Liver (tissue), 10 donors: ENCODE measurements around the gene TUT7. TPM values are rescaled to one million over a fixed set of nuclear protein-coding genes. Genes with fewer than 3 reads are reported as not detected.

Source experiments
- DNase-seq: peaks from one replicate; pipeline ENCODE4 v3.0.0-alpha.2; 2017; ENCODE audit warnings: low spot score
- H3K27ac ChIP-seq, 2 donors: one replicate each; pipeline ENCODE4 v1.7.0; 2013; ENCODE audit warnings: inconsistent platforms in 2 of 2, low read length in 2 of 2, control low read depth in 1 of 2, low read depth in 1 of 2, mild to moderate bottlenecking in 1 of 2
- H3K27me3 ChIP-seq, 4 donors: one replicate each; pipeline versions ENCODE4 v1.6.1 to v1.7.0; 2013; ENCODE audit warnings: low read length in 3 of 4, inconsistent platforms in 1 of 4, mild to moderate bottlenecking in 1 of 4, moderate library complexity in 1 of 4; ENCODE audit not compliant: control insufficient read depth in 4 of 4, insufficient read depth in 4 of 4
- H3K36me3 ChIP-seq, 4 donors: one replicate each; pipeline versions ENCODE4 v1.6.1 to v1.7.0; 2013; ENCODE audit warnings: low read length in 3 of 4, mild to moderate bottlenecking in 3 of 4, low read depth in 1 of 4, moderate library complexity in 1 of 4; ENCODE audit not compliant: control insufficient read depth in 4 of 4, insufficient read depth in 3 of 4
- H3K4me1 ChIP-seq, 4 donors: one replicate each; pipeline versions ENCODE4 v1.6.1 to v1.7.0; 2013; ENCODE audit warnings: low read length in 3 of 4, mild to moderate bottlenecking in 3 of 4, moderate library complexity in 1 of 4; ENCODE audit not compliant: control insufficient read depth in 4 of 4, insufficient read depth in 4 of 4
- H3K4me3 ChIP-seq, 3 donors: one replicate each; pipeline versions ENCODE4 v1.6.1 to v1.7.0; 2013; ENCODE audit warnings: low read length in 3 of 3, control low read depth in 1 of 3, low read depth in 1 of 3, mild to moderate bottlenecking in 1 of 3
- H3K9ac ChIP-seq, 2 donors: one replicate each; pipeline ENCODE4 v1.7.0; 2013; ENCODE audit warnings: low read length in 2 of 2, mild to moderate bottlenecking in 2 of 2, moderate library complexity in 2 of 2, control low read depth in 1 of 2, low read depth in 1 of 2
- H3K9me3 ChIP-seq, 4 donors: one replicate each; pipeline versions ENCODE4 v1.6.1 to v1.7.0; 2013; ENCODE audit warnings: low read length in 3 of 4; ENCODE audit not compliant: control insufficient read depth in 4 of 4
- EGR1 ChIP-seq, 2 donors: IDR thresholded peaks; 2 replicates each; pipeline ENCODE4 v1.6.1; 2016 to 2018; ENCODE audit warnings: antibody characterized with exemption in 2 of 2, low read depth in 2 of 2
- FOXA2 ChIP-seq: IDR thresholded peaks from 2 replicates; pipeline ENCODE4 v1.6.1; 2016; ENCODE audit warnings: antibody characterized with exemption
- GABPA ChIP-seq, 2 donors: IDR thresholded peaks in 1 of 2; conservative IDR thresholded peaks in 1 of 2; 2 replicates each; pipeline ENCODE4 v1.6.1; 2016; ENCODE audit warnings: antibody characterized with exemption in 2 of 2, mild to moderate bottlenecking in 1 of 2, moderate library complexity in 1 of 2
- HNF4A ChIP-seq, 2 donors: conservative IDR thresholded peaks; 2 replicates each; pipeline ENCODE4 v1.6.1; 2016; ENCODE audit warnings: antibody characterized with exemption in 2 of 2, mild to moderate bottlenecking in 2 of 2
- HNF4G ChIP-seq: IDR thresholded peaks from 2 replicates; pipeline ENCODE4 v1.6.1; 2016; ENCODE audit warnings: antibody characterized with exemption
- JUND ChIP-seq, 2 donors: IDR thresholded peaks; 2 replicates each; pipeline ENCODE4 v1.6.1; 2016; ENCODE audit warnings: antibody characterized with exemption in 2 of 2
- NR2F2 ChIP-seq: IDR thresholded peaks from 2 replicates; pipeline ENCODE4 v1.6.1; 2016; ENCODE audit warnings: antibody characterized with exemption
- RAD21 ChIP-seq, 2 donors: IDR thresholded peaks; 2 replicates each; pipeline ENCODE4 v1.6.1; 2016; ENCODE audit warnings: antibody characterized with exemption in 2 of 2, mild to moderate bottlenecking in 2 of 2
- RXRA ChIP-seq, 2 donors: IDR thresholded peaks; 2 replicates each; pipeline ENCODE4 v1.6.1; 2017 to 2018; ENCODE audit warnings: antibody characterized with exemption in 2 of 2, mild to moderate bottlenecking in 1 of 2
- SP1 ChIP-seq: IDR thresholded peaks from 2 replicates; pipeline ENCODE4 v1.6.1; 2018; ENCODE audit warnings: antibody characterized with exemption, mild to moderate bottlenecking
- YY1 ChIP-seq: IDR thresholded peaks from 2 replicates; pipeline ENCODE4 v1.6.1; 2016; ENCODE audit warnings: antibody characterized with exemption, mild to moderate bottlenecking
- WGBS: extraction: QIAGEN DNeasy Blood & Tissue Kit; methylation state at CpG from one replicate; pipeline ENCODE4 v1.1.7; 2013; 5-methylcytosine and 5-hydroxymethylcytosine counted together
- polyA plus RNA-seq, 2 donors: library from polyadenylated mRNA; stranded (reverse) in 1 of 2; unstranded in 1 of 2; fragments of 200-250 nt in 1 of 2; fragments of >200 nt in 1 of 2; fragmentation: Nextera tagmentation in 1 of 2; extraction: Ambion mirVana in 1 of 2; gene quantifications; one replicate each; pipeline versions ENCODE4 v1.2.1 to v1.2.3, GENCODE V29; 2013 to 2015
- small RNA-seq: library from RNA; depleted of rRNA; stranded (forward); fragments of <200 nt; gene quantifications from one replicate; pipeline ENCODE3, GENCODE V24; 2014
- total RNA-seq, 2 donors: library from RNA; depleted of rRNA; stranded (reverse); fragments of >200 nt; gene quantifications; one replicate each; pipeline ENCODE4 v1.2.3, GENCODE V29; 2014
- TF ChIP-seq, protein P1 (sequence below): IDR thresholded peaks from 2 replicates; pipeline ENCODE4 v1.6.1; 2016; ENCODE audit warnings: antibody characterized with exemption
- TF ChIP-seq, protein P2 (sequence below): IDR thresholded peaks from 2 replicates; pipeline ENCODE4 v1.6.1; 2016; ENCODE audit warnings: antibody characterized with exemption, mild to moderate bottlenecking
- TF ChIP-seq, protein P3 (sequence below): IDR thresholded peaks from 2 replicates; pipeline ENCODE4 v1.6.1; 2016; ENCODE audit warnings: antibody characterized with exemption
- donor health status: healthy.
- donor health status: healthy.
- donor health status: healthy.
- donor health status: healthy.
- donor health status: healthy.

Gene TUT7
- total and polyA plus RNA-seq, 4 donors, result 10.7 to 34.6 (median 15.9) TPM

DNA sequence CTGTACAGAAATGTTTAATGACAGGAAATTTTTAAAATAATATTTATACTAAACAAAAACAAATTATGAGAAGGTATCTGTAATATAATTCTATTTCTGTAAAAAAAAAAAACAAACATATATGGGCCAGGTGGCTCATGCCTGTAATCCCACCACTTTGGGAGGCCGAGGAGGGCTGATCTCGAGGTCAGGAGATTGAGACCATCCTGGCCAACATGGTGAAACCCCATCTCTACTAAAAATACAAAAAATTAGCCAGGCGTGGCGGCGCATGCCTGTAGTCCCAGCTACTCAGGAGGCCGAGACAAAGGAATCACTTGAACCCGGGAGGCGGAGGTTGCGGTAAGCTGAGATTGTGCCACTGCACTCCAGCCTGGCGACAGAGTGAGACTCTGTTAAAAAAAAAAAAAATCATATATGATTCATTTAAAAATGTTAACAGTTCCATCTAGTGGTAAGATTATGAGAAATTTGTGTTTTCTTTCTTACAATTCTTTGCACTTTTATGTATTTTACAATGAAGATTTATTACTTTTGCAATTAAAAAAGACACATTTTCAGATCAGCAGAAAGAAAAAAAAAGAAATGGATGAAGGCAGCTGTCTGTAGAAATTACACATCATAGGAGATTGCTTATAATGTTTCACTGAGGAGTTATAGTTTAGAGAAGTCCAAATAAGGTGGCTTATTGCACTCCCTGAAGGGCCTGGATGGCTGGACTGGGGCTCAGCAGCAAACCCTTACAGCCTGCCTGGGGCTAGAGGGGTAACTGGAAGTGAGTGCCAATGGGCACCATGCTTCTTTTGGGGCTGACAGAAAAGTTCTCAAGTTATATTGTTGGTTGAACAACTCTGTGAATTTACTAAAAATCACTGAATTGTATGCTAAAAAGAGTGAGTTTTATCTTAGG lies 115.1 kb downstream of the TUT7 start:
- WGBS, result 82% methylated on average over 10 of the region's 10 CpGs

More for the DNA sequence above, 115.1 kb downstream of the TUT7 start:
- H3K4me3 ChIP-seq, result no peak overlapping the region
- no peak for TF ChIP-seq RXRA (IDR thresholded peaks at IDR 0.05)
- TF ChIP-seq GABPA (IDR thresholded peaks at IDR 0.05 in 1 of 2, conservative IDR thresholded peaks at IDR 0.05 in 1 of 2), result no peak
- TF ChIP-seq NR2F2, result no peak
- no peak for TF ChIP-seq EGR1 (IDR thresholded peaks at IDR 0.05; ENCODE audit: low read depth in 2 of 2)
- no peak for TF ChIP-seq RAD21 (IDR thresholded peaks at IDR 0.05)
- TF ChIP-seq HNF4A (conservative IDR thresholded peaks at IDR 0.05), result no peak
- TF ChIP-seq, protein P1, sequence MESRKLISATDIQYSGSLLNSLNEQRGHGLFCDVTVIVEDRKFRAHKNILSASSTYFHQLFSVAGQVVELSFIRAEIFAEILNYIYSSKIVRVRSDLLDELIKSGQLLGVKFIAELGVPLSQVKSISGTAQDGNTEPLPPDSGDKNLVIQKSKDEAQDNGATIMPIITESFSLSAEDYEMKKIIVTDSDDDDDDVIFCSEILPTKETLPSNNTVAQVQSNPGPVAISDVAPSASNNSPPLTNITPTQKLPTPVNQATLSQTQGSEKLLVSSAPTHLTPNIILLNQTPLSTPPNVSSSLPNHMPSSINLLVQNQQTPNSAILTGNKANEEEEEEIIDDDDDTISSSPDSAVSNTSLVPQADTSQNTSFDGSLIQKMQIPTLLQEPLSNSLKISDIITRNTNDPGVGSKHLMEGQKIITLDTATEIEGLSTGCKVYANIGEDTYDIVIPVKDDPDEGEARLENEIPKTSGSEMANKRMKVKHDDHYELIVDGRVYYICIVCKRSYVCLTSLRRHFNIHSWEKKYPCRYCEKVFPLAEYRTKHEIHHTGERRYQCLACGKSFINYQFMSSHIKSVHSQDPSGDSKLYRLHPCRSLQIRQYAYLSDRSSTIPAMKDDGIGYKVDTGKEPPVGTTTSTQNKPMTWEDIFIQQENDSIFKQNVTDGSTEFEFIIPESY, result no peak
- no peak for TF ChIP-seq JUND (IDR thresholded peaks at IDR 0.05)
- TF ChIP-seq, protein P2, sequence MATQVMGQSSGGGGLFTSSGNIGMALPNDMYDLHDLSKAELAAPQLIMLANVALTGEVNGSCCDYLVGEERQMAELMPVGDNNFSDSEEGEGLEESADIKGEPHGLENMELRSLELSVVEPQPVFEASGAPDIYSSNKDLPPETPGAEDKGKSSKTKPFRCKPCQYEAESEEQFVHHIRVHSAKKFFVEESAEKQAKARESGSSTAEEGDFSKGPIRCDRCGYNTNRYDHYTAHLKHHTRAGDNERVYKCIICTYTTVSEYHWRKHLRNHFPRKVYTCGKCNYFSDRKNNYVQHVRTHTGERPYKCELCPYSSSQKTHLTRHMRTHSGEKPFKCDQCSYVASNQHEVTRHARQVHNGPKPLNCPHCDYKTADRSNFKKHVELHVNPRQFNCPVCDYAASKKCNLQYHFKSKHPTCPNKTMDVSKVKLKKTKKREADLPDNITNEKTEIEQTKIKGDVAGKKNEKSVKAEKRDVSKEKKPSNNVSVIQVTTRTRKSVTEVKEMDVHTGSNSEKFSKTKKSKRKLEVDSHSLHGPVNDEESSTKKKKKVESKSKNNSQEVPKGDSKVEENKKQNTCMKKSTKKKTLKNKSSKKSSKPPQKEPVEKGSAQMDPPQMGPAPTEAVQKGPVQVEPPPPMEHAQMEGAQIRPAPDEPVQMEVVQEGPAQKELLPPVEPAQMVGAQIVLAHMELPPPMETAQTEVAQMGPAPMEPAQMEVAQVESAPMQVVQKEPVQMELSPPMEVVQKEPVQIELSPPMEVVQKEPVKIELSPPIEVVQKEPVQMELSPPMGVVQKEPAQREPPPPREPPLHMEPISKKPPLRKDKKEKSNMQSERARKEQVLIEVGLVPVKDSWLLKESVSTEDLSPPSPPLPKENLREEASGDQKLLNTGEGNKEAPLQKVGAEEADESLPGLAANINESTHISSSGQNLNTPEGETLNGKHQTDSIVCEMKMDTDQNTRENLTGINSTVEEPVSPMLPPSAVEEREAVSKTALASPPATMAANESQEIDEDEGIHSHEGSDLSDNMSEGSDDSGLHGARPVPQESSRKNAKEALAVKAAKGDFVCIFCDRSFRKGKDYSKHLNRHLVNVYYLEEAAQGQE, result no peak
- TF ChIP-seq, protein P3, sequence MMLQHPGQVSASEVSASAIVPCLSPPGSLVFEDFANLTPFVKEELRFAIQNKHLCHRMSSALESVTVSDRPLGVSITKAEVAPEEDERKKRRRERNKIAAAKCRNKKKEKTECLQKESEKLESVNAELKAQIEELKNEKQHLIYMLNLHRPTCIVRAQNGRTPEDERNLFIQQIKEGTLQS, result no peak
- TF ChIP-seq SP1, result no peak
- TF ChIP-seq HNF4G, result no peak
- TF ChIP-seq YY1, result no peak
- no peak for TF ChIP-seq FOXA2
- no peaks in the 10 kb centered on the region for H3K9me3 ChIP-seq
- no peaks in the 10 kb centered on the region for H3K4me1 ChIP-seq
- no peaks in the 10 kb centered on the region for H3K27me3 ChIP-seq
- H3K9ac ChIP-seq, result no peak overlapping the region
- no peaks in the 10 kb centered on the region for H3K36me3 ChIP-seq
- H3K27ac ChIP-seq, result no peak overlapping the region
- no peak for DNase-seq

Small RNA genes within 50 kb of the gene (small RNA-seq; reads per million reads assigned to genes)
- gene RN7SKP264, result not detected

Other genes with a start within 250 kb of the TUT7 start
- under 1 TPM; 0.42 to 0.67 TPM for gene C9orf153, start 94.8 kb downstream of the TUT7 start, total RNA-seq
- under 1 TPM; 0.07 to 0.26 TPM for gene C9orf153, start 94.8 kb downstream of the TUT7 start, polyA plus RNA-seq
- 10 to 100 TPM; 26.6 to 43.2 TPM for gene ISCA1, start 71.9 kb downstream of the TUT7 start, total RNA-seq
- gene ISCA1, start 71.9 kb downstream of the TUT7 start, polyA plus RNA-seq, result 10 to 100 TPM; 27.4 to 28.2 TPM